ENCODE measurements around the gene CREB3L1.

- TF ChIP-seq EZH2 (IDR thresholded peaks at IDR 0.05) = no peak
- TF ChIP-seq POLR2AphosphoS5 (IDR thresholded peaks at IDR 0.05; ENCODE audit: borderline replicate concordance, low read depth, low read length) = no peak
These were observed 19.3 kb downstream of the CREB3L1 start for GRCh38 chr11:46296528-46297448.

Measured in SK-N-MC (cell line).